Measurements from ENCODE around the gene CASKIN1.

The CASKIN1 gene

GRCh38 chr16:2179107-2179501, 17.3 kb downstream of the CASKIN1 start:
- H3K4me2 ChIP-seq = no peak overlapping the region
- H3K4me1 ChIP-seq (ENCODE audit: low read depth, poor library complexity, severe bottlenecking) = no peaks in the 10 kb centered on the region
- no peak overlapping the region for H3K27ac ChIP-seq
- H3K79me2 ChIP-seq (ENCODE audit: insufficient read depth, low read depth) = no peaks in the 10 kb centered on the region
- no peak overlapping the region for H2AFZ ChIP-seq (ENCODE audit: low read depth)
- TF ChIP-seq CTCF (conservative IDR thresholded peaks at IDR 0.05; ENCODE audit: low read depth, low read length) = no peak
- peaks cover 6% of the 10 kb centered on the region; the same call in 1 of the 2 replicates for H3K36me3 ChIP-seq (ENCODE audit: insufficient read depth)
- H3K9ac ChIP-seq = no peak overlapping the region
- H4K20me1 ChIP-seq (ENCODE audit: insufficient read depth) = no peaks in the 10 kb centered on the region
- no peak overlapping the region for H3K4me3 ChIP-seq (IDR thresholded peaks at IDR 0.05; ENCODE audit: insufficient read depth, low read depth, low read length)
- H3K27me3 ChIP-seq (ENCODE audit: insufficient read depth, low read depth) = no peaks in the 10 kb centered on the region

- no peaks in the 10 kb centered on the region for H3K4me1 ChIP-seq (ENCODE audit: low read depth, poor library complexity, severe bottlenecking)
- TF ChIP-seq CTCF (conservative IDR thresholded peaks at IDR 0.05; ENCODE audit: low read depth, low read length) = no peak
- H3K9ac ChIP-seq = no peak overlapping the region
- H3K4me2 ChIP-seq = no peak overlapping the region
- no peak overlapping the region for H2AFZ ChIP-seq (ENCODE audit: low read depth)
- H3K4me3 ChIP-seq (IDR thresholded peaks at IDR 0.05; ENCODE audit: insufficient read depth, low read depth, low read length) = no peak overlapping the region
- peaks cover 6% of the 10 kb centered on the region; the same call in 1 of the 2 replicates for H3K36me3 ChIP-seq (ENCODE audit: insufficient read depth)
- H4K20me1 ChIP-seq (ENCODE audit: insufficient read depth) = no peaks in the 10 kb centered on the region
- H3K27ac ChIP-seq = no peak overlapping the region
- no peaks in the 10 kb centered on the region for H3K27me3 ChIP-seq (ENCODE audit: insufficient read depth, low read depth)
- H3K79me2 ChIP-seq (ENCODE audit: insufficient read depth, low read depth) = no peaks in the 10 kb centered on the region
Measured at GRCh38 chr16:2178321-2179106, 17.9 kb downstream of the CASKIN1 start.

- H3K36me3 ChIP-seq (ENCODE audit: insufficient read depth) = peaks cover 6% of the 10 kb centered on the region; the same call in 1 of the 2 replicates
- H3K4me3 ChIP-seq (IDR thresholded peaks at IDR 0.05; ENCODE audit: insufficient read depth, low read depth, low read length) = no peak overlapping the region
- no peak overlapping the region for H2AFZ ChIP-seq (ENCODE audit: low read depth)
- H3K4me2 ChIP-seq = no peak overlapping the region
- no peaks in the 10 kb centered on the region for H3K79me2 ChIP-seq (ENCODE audit: insufficient read depth, low read depth)
- no peaks in the 10 kb centered on the region for H3K27me3 ChIP-seq (ENCODE audit: insufficient read depth, low read depth)
- H3K9ac ChIP-seq = no peak overlapping the region
- H3K4me1 ChIP-seq (ENCODE audit: low read depth, poor library complexity, severe bottlenecking) = no peaks in the 10 kb centered on the region
- H3K27ac ChIP-seq = no peak overlapping the region
- TF ChIP-seq CTCF (conservative IDR thresholded peaks at IDR 0.05; ENCODE audit: low read depth, low read length) = no peak
- no peaks in the 10 kb centered on the region for H4K20me1 ChIP-seq (ENCODE audit: insufficient read depth)
Measured at GRCh38 chr16:2177561-2177960, 18.8 kb downstream of the CASKIN1 start.

GRCh38 chr16:2177101-2177500, 19.3 kb downstream of the CASKIN1 start:
- Histone ChIP-seq H3K4me2 (no peak overlapping the region), H3K27ac (no peak overlapping the region), H3K27me3 (ENCODE audit: insufficient read depth, low read depth) (no peaks in the 10 kb centered on the region), H3K79me2 (ENCODE audit: insufficient read depth, low read depth) (no peaks in the 10 kb centered on the region), H3K4me1 (ENCODE audit: low read depth, poor library complexity, severe bottlenecking) (no peaks in the 10 kb centered on the region), H2AFZ (ENCODE audit: low read depth) (no peak overlapping the region), H3K4me3 (IDR thresholded peaks at IDR 0.05; ENCODE audit: insufficient read depth, low read depth, low read length) (no peak overlapping the region), H3K9ac (no peak overlapping the region), H4K20me1 (ENCODE audit: insufficient read depth) (no peaks in the 10 kb centered on the region), H3K36me3 (ENCODE audit: insufficient read depth) (peaks cover 6% of the 10 kb centered on the region; the same call in 1 of the 2 replicates)
- no peak for TF ChIP-seq CTCF (conservative IDR thresholded peaks at IDR 0.05; ENCODE audit: low read depth, low read length)

All from KMS-11 (cell line).